Stimulated activated CD4-positive, alpha-beta T cell treated with anti-CD3 and anti-CD28 coated beads, Interleukin-2, amount 100 ng/mL, for 4 hours (primary cell): Measurements from ENCODE around the gene ARHGAP31.
"Not testable (repeated sequence)": the region's sequence is repeated elsewhere in the genome, so short reads cannot be mapped to it uniquely, and the experiment has no call there.

Experiments
- DNase-seq: peaks from one replicate; pipeline ENCODE4 v3.0.0-alpha.2; 2020; ENCODE audit warnings: low read depth

Gene ARHGAP31

GRCh38 chr3:119293871-119294695, at the start of gene ARHGAP31:
Gene ARHGAP31, plus strand, starts transcription at chr3:119294383. Its CDS starts 522 bp downstream, at chr3:119294905.
- peak; percentile 78 for DNase-seq

- no peak for DNase-seq
Observed at GRCh38 chr3:119245778-119246177, 48.4 kb upstream of the ARHGAP31 start.

GRCh38 chr3:119255214-119255613, 39.0 kb upstream of the ARHGAP31 start:
- no peak for DNase-seq

GRCh38 chr3:119257111-119257510, 37.1 kb upstream of the ARHGAP31 start:
- DNase-seq = no peak

- no peak for DNase-seq
Observed at GRCh38 chr3:119257654-119258410, 36.4 kb upstream of the ARHGAP31 start.

- DNase-seq = no peak
Observed at GRCh38 chr3:119258915-119259314, 35.3 kb upstream of the ARHGAP31 start.

- DNase-seq = no peak
Observed at GRCh38 chr3:119259821-119260220, 34.4 kb upstream of the ARHGAP31 start.

GRCh38 chr3:119261055-119261454, 33.1 kb upstream of the ARHGAP31 start:
- no peak for DNase-seq

- not testable (repeated sequence) for DNase-seq
Observed at GRCh38 chr3:119270212-119270611, 24.0 kb upstream of the ARHGAP31 start.

- DNase-seq = no peak
Observed at GRCh38 chr3:119276680-119277079, 17.5 kb upstream of the ARHGAP31 start.

- DNase-seq = no peak
Observed at GRCh38 chr3:119279101-119279554, 15.1 kb upstream of the ARHGAP31 start.

- DNase-seq = no peak
Observed at GRCh38 chr3:119279584-119280243, 14.5 kb upstream of the ARHGAP31 start.

GRCh38 chr3:119288669-119289403, 5.3 kb upstream of the ARHGAP31 start:
- DNase-seq = no peak

GRCh38 chr3:119289404-119289770, 4.8 kb upstream of the ARHGAP31 start:
- no peak for DNase-seq

GRCh38 chr3:119290613-119291012, 3.6 kb upstream of the ARHGAP31 start:
- DNase-seq = no peak

GRCh38 chr3:119291062-119291700, 3.0 kb upstream of the ARHGAP31 start:
- DNase-seq = no peak

GRCh38 chr3:119292666-119293065, 1.5 kb upstream of the ARHGAP31 start:
- peak; percentile 16 for DNase-seq

GRCh38 chr3:119293105-119293870, 895 bp upstream of the ARHGAP31 start:
- no peak for DNase-seq

- peak; percentile 61 for DNase-seq
Observed at GRCh38 chr3:119294696-119295671, 801 bp downstream of the ARHGAP31 start.
